ENCODE results near the gene RAD18.
A peak's percentile ranks its signal among the peaks of the same experiment; 100 is the strongest.

The RAD18 gene

GRCh38 chr3:8985876-8986275, 22.6 kb upstream of the RAD18 start:
- DNase-seq (ENCODE audit: low read depth): no peak

GRCh38 chr3:8985411-8985831, 22.1 kb upstream of the RAD18 start:
- DNase-seq (ENCODE audit: low read depth): no peak

GRCh38 chr3:8984526-8984925, 21.3 kb upstream of the RAD18 start:
- no peak for DNase-seq (ENCODE audit: low read depth)

- no peak for DNase-seq (ENCODE audit: low read depth)
These were observed 20.8 kb upstream of the RAD18 start for GRCh38 chr3:8984081-8984480.

GRCh38 chr3:8983591-8983990, 20.3 kb upstream of the RAD18 start:
- DNase-seq (ENCODE audit: low read depth): no peak

- no peak for DNase-seq (ENCODE audit: low read depth)
These were observed 19.8 kb upstream of the RAD18 start for GRCh38 chr3:8983026-8983425.

GRCh38 chr3:8982509-8982908, 19.2 kb upstream of the RAD18 start:
- DNase-seq (ENCODE audit: low read depth): no peak

- DNase-seq (ENCODE audit: low read depth): no peak
These were observed 18.4 kb upstream of the RAD18 start for GRCh38 chr3:8981700-8982099.

DNA sequence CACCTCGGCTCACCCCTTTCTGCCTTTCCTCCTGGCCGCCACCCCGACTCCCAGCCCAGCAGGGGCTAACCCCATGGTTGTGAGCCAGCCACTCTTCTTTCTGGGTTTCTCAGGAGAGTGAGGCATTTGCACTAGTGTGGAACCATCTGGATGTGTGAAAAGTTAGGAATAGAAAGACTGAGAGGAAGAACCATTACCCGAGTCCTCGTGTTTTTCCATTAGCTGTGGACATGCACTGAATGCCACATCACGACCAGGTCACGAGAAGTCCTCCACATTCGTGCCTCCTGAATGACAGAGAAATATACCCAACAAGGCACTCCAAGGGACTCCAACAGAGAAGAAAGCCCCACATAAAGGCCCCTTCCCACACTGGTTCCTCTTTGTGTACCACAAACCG, 18.0 kb upstream of the RAD18 start:
- no peak for DNase-seq (ENCODE audit: low read depth)

DNA sequence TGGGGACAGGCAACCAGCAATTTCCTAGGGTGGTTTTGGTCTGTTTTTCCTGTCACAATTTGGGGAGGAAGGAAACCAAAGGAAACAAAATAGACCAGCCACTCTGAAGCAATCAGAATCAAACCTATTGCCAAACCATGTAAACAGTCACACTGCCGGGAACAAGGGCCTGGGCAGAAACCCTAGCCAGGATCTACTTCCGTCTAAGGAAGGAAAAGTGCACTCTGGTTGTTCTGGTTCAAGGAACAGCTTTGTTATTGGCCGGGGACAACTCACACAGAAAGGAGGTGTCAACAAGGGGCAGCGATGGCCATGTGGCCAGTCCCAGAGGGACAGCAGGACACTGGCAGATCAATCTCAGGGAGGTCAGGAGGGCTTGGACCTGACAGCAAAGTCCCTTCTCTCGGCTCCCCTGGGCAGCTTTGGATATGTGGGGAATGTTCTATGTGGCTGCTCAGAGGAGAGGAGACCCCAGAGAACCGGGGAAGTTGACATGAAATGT, 17.5 kb upstream of the RAD18 start:
- DNase-seq (ENCODE audit: low read depth): no peak

- no peak for DNase-seq (ENCODE audit: low read depth)
These were observed 16.0 kb upstream of the RAD18 start for GRCh38 chr3:8979262-8979661.

DNA sequence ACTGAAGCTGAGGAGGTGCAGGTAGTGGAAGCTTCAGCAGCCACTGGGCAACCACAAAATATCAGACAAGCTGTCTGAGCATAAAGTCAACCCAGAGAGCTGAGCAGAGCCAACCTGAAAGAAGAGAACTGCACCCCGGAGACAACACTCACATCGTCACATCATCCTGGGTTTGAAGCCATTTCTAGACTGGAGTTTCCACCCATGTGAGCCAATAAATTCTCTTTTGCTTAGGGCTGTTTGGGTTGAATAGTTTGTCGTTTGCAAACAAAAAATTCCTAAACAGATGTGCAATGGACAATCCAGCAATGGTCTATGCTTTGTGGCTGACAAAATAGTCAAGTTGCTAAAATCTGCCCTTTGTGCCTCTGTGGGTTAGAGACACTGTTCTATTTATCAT, 15.3 kb upstream of the RAD18 start:
- no peak for DNase-seq (ENCODE audit: low read depth)

- DNase-seq (ENCODE audit: low read depth): no peak
These were observed 13.4 kb upstream of the RAD18 start for GRCh38 chr3:8976540-8977182.

DNA sequence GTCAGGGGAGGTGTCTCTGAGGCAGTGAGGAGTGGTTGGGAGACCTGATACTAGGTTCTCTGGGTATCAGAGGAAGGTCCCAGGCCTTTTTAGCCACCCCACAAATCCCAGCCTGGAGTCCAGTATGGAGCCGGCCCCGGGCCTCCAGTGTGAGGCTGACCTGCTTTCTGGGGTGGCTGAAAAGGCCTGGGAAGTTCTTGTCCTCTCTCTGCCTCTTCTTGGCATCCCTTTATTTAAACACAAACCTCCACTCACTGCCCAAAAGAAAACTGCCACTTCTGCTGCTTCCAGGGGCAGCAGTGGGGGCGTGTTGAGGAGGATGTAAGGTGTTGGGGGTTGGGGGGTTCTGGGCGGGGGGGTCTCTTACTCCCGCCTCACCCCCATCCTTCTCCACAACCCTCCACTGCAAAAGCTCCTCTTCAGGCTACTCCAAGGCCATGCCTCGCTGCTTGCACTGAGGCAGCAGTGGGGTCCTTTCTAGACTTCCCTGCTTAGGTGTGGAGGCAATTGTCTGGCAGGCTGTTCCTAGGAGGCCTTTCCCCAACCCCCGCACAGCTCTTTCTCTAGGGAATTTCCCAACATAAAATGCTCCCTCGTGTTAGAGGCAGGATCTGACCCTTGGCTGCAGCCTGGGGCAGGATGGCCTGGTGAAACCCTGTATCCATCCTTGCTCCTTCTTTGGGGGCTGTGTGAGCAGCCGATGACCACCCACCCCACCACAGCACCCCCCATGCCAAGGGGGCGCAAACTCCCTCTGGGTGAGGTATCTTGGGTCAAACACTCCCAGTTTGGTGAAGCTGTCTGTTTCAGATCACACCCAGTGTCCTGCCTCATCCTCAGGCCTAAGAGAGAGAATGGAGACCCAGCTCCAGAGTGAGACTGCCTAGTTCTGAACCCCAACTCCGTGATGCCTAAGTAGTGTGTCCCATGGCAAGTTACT, 12.1 kb upstream of the RAD18 start:
- DNase-seq (ENCODE audit: low read depth): no peak

DNA sequence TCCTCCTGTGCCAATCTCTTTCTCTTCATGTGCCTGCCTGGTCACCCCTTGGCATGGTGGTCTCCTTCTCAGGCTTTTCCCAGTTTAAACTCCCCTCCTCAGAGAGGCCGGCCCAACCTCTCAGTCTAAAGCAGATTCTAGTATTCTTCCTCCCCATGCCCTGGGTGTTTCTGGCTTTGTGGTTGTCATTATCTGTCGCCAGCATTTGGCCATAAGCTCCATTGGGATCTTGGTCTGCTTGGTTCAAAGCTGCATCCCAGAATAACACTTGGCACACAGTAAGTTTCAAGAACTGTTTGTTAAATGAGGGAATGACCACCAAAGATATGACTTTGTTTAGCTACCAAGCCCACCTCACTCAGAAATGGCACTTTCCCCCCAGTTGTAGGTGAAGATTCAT, 11.2 kb upstream of the RAD18 start:
- DNase-seq (ENCODE audit: low read depth): no peak

- DNase-seq (ENCODE audit: low read depth): no peak
These were observed 9.4 kb upstream of the RAD18 start for GRCh38 chr3:8972639-8973038.

DNA sequence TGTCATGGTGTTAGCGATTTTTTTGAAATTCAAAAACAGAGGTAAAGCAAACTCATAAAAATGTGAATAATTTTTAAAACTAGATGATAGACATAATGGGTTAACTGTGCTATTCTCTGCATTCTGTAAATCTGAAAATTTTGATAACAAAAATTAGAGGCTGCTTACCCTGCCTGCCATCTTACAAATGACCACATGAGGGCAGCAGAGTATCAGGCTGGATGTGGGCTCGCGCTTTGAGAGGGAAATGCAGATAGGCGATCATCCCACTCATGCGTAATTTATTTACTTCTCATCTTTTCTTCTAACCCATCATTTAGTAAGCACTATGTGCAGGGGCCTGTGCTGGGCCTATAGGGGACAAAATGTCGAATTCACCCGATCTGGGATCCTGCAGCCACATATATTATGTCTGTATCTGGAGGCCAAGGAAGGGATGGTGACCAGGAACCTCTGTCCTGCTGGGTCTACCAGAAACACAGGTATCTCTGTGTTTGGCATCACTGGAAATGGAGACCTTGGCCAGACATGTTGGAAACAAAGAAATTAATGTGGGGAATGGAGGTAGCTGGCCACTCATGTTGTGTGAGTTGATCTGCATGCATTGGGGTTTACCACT, 7.8 kb upstream of the RAD18 start:
- DNase-seq (ENCODE audit: low read depth): peak; percentile 60

DNA sequence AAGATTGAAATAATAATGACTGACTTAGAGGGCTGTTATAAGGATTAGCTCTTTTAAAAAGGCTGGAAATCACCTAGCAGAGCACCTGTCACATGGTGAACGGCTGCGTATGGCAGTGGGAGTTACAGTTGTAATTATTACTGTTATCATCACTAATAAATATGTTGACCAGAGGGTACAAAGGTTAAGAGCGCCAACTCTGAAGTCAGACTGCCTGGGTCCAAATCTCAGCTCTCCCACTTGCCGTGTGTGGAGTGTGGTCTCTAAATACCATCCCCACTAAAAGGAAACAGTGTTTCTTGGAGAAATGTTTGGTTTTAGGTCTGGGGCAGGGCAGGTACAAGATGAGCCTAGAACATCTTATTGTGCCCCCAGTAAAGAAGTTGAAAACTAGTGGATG, 6.0 kb upstream of the RAD18 start:
- DNase-seq (ENCODE audit: low read depth): no peak

- DNase-seq (ENCODE audit: low read depth): no peak
These were observed 5.2 kb upstream of the RAD18 start for GRCh38 chr3:8968375-8968882.

- no peak for DNase-seq (ENCODE audit: low read depth)
These were observed 4.3 kb upstream of the RAD18 start for GRCh38 chr3:8967553-8967952.

DNA sequence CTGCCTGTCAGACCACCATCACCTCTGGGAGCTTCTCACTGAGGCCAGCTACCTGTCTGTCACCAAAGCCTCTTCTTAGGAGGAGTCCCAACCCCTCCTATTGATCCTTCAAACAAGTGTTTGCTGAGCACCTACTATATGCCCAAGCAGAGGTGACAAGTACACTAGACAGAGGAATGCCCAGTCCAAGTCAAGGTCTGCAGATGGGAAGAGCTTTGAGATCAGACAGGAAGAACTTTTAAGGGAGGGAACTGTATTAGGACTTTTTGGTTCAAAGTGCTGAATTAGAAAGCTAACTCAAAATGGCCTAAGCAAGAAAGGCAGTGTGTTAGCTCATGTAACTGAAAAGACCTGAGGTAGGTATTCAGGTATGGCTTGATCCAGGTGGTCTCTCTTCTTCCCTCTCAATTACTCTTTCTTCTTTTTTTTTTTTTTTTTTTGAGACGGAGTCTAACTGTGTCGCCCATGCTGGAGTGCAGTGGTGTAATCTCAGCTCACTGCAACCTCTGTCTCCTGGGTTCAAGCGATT, 3.6 kb upstream of the RAD18 start:
- no peak for DNase-seq (ENCODE audit: low read depth)

DNA sequence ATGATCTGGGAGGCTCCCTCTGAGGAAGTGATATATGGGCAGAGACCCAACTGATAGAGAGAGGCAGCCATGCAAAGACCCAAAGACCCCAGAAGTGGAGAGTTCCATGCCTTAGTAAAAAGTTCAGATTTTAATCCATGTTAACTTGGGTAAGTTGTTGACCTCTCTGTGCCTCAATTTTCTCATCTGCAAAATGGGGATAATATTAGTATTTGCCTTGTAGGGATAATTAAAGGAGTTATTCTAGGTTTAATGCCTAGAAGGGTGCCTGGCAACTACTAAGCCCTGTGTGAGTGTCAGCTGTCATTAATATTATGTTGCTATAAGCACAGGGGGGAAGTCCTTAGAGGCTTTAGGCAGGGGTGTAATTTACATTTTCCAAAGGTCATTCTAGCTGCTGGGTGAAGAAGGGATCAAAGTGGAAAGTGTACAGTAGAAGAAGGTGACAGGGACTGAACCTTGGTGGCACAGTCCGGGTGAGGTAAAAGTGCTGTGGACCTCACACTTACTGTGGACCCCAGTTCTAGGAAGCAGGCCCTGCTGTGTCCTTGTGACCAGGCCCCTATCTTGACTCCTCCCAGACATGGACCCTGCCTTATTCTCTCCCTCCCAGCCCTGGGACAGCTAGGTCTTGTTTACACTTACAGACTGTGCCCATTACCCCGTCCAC, 3.0 kb upstream of the RAD18 start:
- no peak for DNase-seq (ENCODE audit: low read depth)

Data from stimulated activated CD8-positive, alpha-beta memory T cell treated with anti-CD3 and anti-CD28 coated beads, Interleukin-12 subunit alpha, Interleukin-12 subunit beta, amount 100 ng/mL, for 1 hour (primary cell).